Testis (tissue), 3 donors: Measurements from ENCODE around the gene DEFB126. TPM values are rescaled to one million over a fixed set of nuclear protein-coding genes. Genes with fewer than 3 reads are reported as not detected.

Experiments
- DNase-seq: peaks from one replicate; pipeline ENCODE4 v3.0.0-alpha.2; 2019
- H3K27ac ChIP-seq, 2 donors: fragments of 200-600 bp; sonication (generic); one replicate each; pipeline ENCODE4 v1.5.1; 2019
- H3K27me3 ChIP-seq: fragments of 200-600 bp; sonication (generic); one replicate; pipeline ENCODE4 v1.5.1; 2019
- H3K36me3 ChIP-seq: fragments of 200-600 bp; sonication (generic); one replicate; pipeline ENCODE4 v1.5.1; 2017; ENCODE audit warnings: low read depth; ENCODE audit errors: missing control alignments
- H3K4me1 ChIP-seq: fragments of 200-600 bp; sonication (generic); one replicate; pipeline ENCODE4 v1.5.1; 2019
- H3K4me3 ChIP-seq, 2 donors: fragments of 200-600 bp; sonication (generic); one replicate each; pipeline ENCODE4 v1.5.1; 2017 to 2019
- H3K9me3 ChIP-seq: fragments of 200-600 bp; sonication (generic); one replicate; pipeline ENCODE4 v1.5.1; 2017
- CTCF ChIP-seq, 3 experiments: fragments of 450-650 bp in 2 of 3; fragments of 200-600 bp in 1 of 3; sonication (generic) in 1 of 3; IDR thresholded peaks; one replicate each; pipeline ENCODE4 v1.5.1; 2016 to 2019; ENCODE audit warnings: antibody characterized with exemption in 3 of 3, mild to moderate bottlenecking in 2 of 3, moderate library complexity in 1 of 3
- POLR2A ChIP-seq: fragments of 450-650 bp; IDR thresholded peaks from one replicate; pipeline ENCODE4 v1.6.1; 2017; ENCODE audit warnings: antibody characterized with exemption, mild to moderate bottlenecking, moderate library complexity
- WGBS, 2 donors: methylation state at CpG; one replicate each; pipeline ENCODE4 v1.1.5; 2018; 5-methylcytosine and 5-hydroxymethylcytosine counted together
- intact Hi-C: fragments of 100-400 bp; cut with DNase I; formaldehyde crosslinking; loops from one replicate; pipeline ENCODE4 v1.15.1; 2023; ENCODE audit warnings: low total_unique reads
- polyA plus RNA-seq: library from polyadenylated mRNA; stranded (reverse); fragments of 350-450 nt; fragmentation: Illumina TruSeq; extraction: RNeasy Lipid Tissue Mini Kit (QIAGEN cat#74804); gene quantifications from one replicate; pipeline ENCODE4 v1.2.3, GENCODE V29; 2014; ENCODE audit warnings: low read depth, low replicate concordance; ENCODE audit not compliant: insufficient read depth
- total RNA-seq, 2 donors: library from RNA; depleted of rRNA; stranded (reverse); fragments of >200 nt; gene quantifications; one replicate each; pipeline ENCODE4 v1.2.3, GENCODE V29; 2016

The DEFB126 gene
- total and polyA plus RNA-seq, 3 donors from 2014 or later: not detected

- DNase-seq: no peak
- Histone ChIP-seq H3K4me1 (no peaks in the 10 kb centered on the region), H3K27me3 (no peaks in the 10 kb centered on the region), H3K27ac (no peak overlapping the region), H3K4me3 (no peak overlapping the region), H3K36me3 (no peaks in the 10 kb centered on the region), H3K9me3 (no peaks in the 10 kb centered on the region)
- TF ChIP-seq POLR2A (no peak), CTCF (IDR thresholded peaks at IDR 0.05) (no peak)
- WGBS, 2 donors: 44 to 59% methylated on average over 2 of the region's 2 CpGs
- intact Hi-C loops: no loop called here
These were observed 41.9 kb downstream of the DEFB126 start for GRCh38 chr20:184288-184687.

GRCh38 chr20:187733-188132 is 45.3 kb downstream of the DEFB126 start:
- DNase-seq: no peak
- Histone ChIP-seq H3K9me3 (no peaks in the 10 kb centered on the region), H3K27ac (no peak overlapping the region), H3K27me3 (no peaks in the 10 kb centered on the region), H3K36me3 (no peaks in the 10 kb centered on the region), H3K4me3 (no peak overlapping the region), H3K4me1 (no peaks in the 10 kb centered on the region)
- 47 to 55% methylated on average over 2 of the region's 2 CpGs for WGBS, 2 donors
- intact Hi-C loops: no loop called here
- TF ChIP-seq POLR2A: no peak
- TF ChIP-seq CTCF (IDR thresholded peaks at IDR 0.05): no peak

GRCh38 chr20:189611-190010 is 47.2 kb downstream of the DEFB126 start, which contains the start of gene DEFB128:
Gene DEFB128 (minus strand): TSS chr20:189711. CDS start chr20:189623, 88 bp downstream.
- DNase-seq: no peak
- intact Hi-C loops: no loop called here
- Histone ChIP-seq H3K27me3 (no peaks in the 10 kb centered on the region), H3K4me1 (no peaks in the 10 kb centered on the region), H3K36me3 (no peaks in the 10 kb centered on the region), H3K27ac (no peak within 1 kb of the TSS), H3K4me3 (no peak within 1 kb of the TSS), H3K9me3 (no peaks in the 10 kb centered on the region)
- no peak for TF ChIP-seq CTCF (IDR thresholded peaks at IDR 0.05)
- TF ChIP-seq POLR2A: no peak
- WGBS, 2 donors: 57 to 59% methylated on average over 7 of the region's 7 CpGs

Other genes starting within 250 kb of the DEFB126 start
- gene DEFB125, start 54.9 kb upstream of the DEFB126 start, total RNA-seq: under 1 TPM in 1 of 2 donors, not detected in 1; 0.25 TPM
- gene DEFB125, start 54.9 kb upstream of the DEFB126 start, polyA plus RNA-seq: 0.67 TPM
- not detected for gene DEFB127, start 14.9 kb downstream of the DEFB126 start, total RNA-seq
- not detected for gene DEFB127, start 14.9 kb downstream of the DEFB126 start, polyA plus RNA-seq
- not detected for gene DEFB128, start 47.1 kb downstream of the DEFB126 start, total RNA-seq
- not detected for gene DEFB128, start 47.1 kb downstream of the DEFB126 start, polyA plus RNA-seq
- not detected for gene DEFB129, start 84.7 kb downstream of the DEFB126 start, total RNA-seq
- not detected for gene DEFB129, start 84.7 kb downstream of the DEFB126 start, polyA plus RNA-seq
- not detected for gene DEFB132, start 115.1 kb downstream of the DEFB126 start, total RNA-seq
- not detected for gene DEFB132, start 115.1 kb downstream of the DEFB126 start, polyA plus RNA-seq
- 10 to 100 TPM; 16.7 to 32.0 TPM for gene C20orf96, start 148.2 kb downstream of the DEFB126 start, total RNA-seq
- 46.3 TPM for gene C20orf96, start 148.2 kb downstream of the DEFB126 start, polyA plus RNA-seq
- 10 to 100 TPM; 29.1 to 34.9 TPM for gene ZCCHC3, start 155.0 kb downstream of the DEFB126 start, total RNA-seq
- 21.2 TPM for gene ZCCHC3, start 155.0 kb downstream of the DEFB126 start, polyA plus RNA-seq
- gene SOX12, start 183.0 kb downstream of the DEFB126 start, total RNA-seq: 10 to 100 TPM; 19.2 to 23.8 TPM
- gene SOX12, start 183.0 kb downstream of the DEFB126 start, polyA plus RNA-seq: 13.4 TPM
- 10 to 100 TPM; 62.4 to 79.0 TPM for gene NRSN2, start 204.5 kb downstream of the DEFB126 start, total RNA-seq
- 49.4 TPM for gene NRSN2, start 204.5 kb downstream of the DEFB126 start, polyA plus RNA-seq
- gene TRIB3, start 238.2 kb downstream of the DEFB126 start, total RNA-seq: 1 to 10 TPM; 2.9 to 3.6 TPM
- gene TRIB3, start 238.2 kb downstream of the DEFB126 start, polyA plus RNA-seq: 2.8 TPM